GM21528 (cell line): ENCODE data around the gene ADAD2.

ENCODE experiments used
- ATAC-seq: cut with Tn5 transposase; IDR thresholded peaks from one replicate; pipeline ENCODE4 v1.9.1; 2021; ENCODE audit warnings: mild to moderate bottlenecking, moderate library complexity; ENCODE audit not compliant: unreplicated experiment, low FRiP score

Gene ADAD2

GRCh38 chr16:84176192-84177053, 14.5 kb upstream of the ADAD2 start:
- no peak for ATAC-seq

GRCh38 chr16:84177741-84178073, 13.2 kb upstream of the ADAD2 start:
- no peak for ATAC-seq

- no peak for ATAC-seq
These were observed 12.7 kb upstream of the ADAD2 start for GRCh38 chr16:84178146-84178765.

- ATAC-seq = no peak
These were observed 11.9 kb upstream of the ADAD2 start for GRCh38 chr16:84178892-84179611.

GRCh38 chr16:84179612-84180320, 11.2 kb upstream of the ADAD2 start:
- no peak for ATAC-seq

DNA sequence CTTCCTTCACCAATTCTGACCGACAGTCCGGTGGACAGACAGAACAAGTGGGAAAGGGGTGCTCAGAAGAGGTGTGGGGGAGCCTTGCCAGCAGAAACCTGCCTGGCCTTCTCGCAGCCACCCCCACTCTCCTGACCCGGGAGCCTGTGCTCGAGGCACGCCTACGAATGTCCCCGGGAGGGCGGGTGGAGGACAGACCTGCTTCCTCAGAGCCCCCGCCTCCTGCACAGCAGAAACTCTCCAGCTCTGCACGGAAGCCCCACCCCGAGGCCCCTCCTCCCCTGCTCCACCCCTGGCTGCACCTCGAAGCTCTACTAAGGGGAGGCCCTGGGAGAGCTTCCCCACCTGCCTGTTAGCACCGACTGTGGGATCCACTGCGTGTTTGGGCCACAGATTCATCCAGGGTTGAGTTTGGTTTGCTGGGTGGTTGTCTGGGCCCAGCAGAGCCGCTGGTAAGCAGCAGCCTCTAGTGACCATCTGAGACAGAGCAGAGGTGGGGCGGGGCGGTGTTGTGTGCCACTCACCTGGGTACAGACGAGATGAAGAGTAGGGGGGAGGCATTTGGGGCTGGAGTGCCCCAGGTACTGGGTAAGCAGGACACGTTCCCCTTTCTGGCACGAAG, 10.3 kb upstream of the ADAD2 start:
- no peak for ATAC-seq

DNA sequence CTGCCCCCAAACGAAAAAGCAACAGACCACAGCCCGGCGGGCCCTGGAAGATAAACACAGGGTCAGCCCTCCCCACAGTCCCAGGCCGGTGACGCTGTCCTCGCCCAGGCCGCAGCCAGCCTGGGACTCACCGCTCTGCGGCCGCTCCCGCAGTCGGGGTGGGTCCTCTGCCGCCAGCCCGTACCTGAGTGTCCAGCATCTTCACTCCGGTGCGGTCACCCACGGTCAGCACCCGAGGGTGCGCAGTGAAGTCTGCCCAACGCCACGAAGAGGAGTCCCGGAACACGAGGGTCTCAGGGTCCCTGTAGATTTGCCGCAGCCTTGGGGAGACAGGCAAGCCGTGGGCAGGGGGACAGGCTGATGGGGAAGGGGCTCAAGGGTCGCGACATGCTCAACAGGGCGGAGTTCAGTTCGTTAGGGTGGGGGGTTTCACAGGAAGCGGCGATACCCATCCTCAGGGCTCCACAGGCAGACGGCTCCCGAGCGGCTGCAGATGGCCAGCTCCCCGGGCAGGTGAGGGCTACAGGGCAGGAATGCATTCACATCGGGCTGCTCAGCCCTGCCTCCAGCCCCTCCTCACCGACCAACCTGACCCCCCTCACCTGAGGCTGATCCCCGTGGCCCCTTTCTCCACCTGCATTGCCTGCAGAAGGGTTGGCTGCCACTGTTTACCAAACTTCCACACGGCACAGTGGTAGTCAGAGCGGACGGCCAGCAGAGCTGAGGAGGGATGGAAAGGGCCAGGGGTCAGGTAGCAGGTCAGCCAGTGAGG, 9.6 kb upstream of the ADAD2 start:
- no peak for ATAC-seq

GRCh38 chr16:84182104-84182503, 8.9 kb upstream of the ADAD2 start:
- ATAC-seq = no peak

GRCh38 chr16:84182680-84183571, 8.0 kb upstream of the ADAD2 start:
- no peak for ATAC-seq

GRCh38 chr16:84183572-84183875, 7.4 kb upstream of the ADAD2 start:
- no peak for ATAC-seq

DNA sequence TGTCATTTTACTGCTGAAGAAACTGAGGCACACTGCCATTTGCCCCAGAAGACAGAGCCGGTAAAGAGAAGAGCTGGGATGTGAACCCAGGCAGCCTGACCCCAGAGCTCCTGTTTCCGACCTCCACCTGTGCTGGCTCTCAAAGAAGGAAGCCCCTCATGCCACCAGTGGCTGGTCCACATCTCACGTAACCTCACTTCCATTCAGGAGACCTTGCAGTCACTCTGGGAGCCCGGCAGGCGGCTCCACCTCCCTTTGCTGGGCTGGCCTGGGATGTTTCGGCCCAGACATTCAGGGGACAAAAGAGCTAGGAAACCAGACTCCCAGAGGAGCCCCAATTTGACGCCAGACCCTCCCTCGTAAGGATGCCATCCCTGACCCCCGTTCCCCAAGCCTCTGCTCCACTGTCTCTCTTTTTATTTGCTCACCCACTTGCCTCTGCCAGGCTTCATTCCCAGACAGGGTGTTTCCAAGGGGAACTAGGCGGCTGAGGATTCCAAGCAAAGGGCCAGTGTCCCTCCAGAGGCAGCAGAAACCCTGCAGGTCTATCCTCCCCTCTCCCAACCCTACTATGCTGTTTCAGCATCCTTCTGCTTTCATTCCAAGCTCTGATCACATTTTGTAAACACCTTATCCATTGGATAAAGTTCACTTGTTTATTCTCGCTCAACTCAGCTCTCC, 6.9 kb upstream of the ADAD2 start:
- no peak for ATAC-seq

DNA sequence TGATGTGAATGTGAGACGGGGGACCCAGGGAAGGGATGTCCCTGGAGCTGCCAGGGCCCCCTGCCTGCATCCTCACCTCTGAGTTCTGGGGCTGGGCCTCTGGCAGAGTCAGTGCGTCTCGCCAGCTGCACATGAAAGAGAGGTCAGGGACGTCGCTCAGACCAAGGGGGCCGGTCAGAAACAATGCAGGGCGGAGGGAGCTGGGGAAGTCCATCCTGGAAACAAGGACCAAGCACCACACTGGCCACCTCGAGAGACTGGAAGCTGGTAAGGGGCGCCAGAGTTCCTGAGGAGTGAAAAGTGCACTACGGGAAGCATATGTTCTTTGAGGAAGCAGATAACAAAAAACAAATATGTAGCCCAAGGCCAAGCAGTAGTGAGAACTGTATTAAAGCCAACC, 6.2 kb upstream of the ADAD2 start:
- no peak for ATAC-seq

DNA sequence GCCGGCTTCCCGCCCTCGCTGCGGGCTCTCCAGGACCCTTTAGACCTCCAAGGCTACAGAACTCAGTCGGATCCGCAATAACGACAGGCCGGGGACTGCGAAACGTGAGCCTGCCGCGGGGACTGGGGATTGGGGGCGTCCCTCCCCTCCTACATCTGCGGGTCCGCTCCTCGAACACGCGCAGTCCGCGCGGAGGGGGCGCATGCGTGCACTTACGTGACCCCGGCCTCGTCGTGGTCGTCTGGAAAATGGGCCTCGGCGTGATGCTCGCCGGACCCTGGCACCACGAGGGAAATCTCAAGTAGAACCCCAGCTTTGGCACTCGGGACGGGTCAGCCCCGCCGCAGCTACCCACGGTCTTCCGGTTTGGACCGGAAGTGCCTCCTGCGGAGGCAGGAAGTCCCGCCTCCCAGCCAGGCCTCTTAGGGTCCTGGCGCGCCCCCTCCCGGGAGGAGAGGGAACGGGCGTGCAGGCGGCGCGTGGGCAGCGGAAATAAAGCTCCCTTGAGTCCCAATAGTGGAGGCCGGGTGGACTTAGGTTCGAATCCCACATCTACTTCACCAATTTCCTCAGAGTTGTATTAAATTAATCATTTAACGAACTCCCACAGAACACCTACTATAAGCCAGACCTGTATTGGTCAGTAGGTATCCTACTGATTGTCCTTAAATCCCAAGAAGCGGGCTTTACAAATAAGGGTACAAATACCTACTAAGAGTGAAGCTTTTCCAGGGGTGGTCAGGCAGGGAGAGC, 4.1 kb upstream of the ADAD2 start, which contains the start of gene TAF1C:
TSS of gene TAF1C (minus strand) at position 373 of the 753 bp plus-strand sequence. CDS start 2,069 bp downstream, outside the sequence.
- peak; percentile 84 for ATAC-seq

GRCh38 chr16:84191466-84191865, 509 bp downstream of the ADAD2 start:
- ATAC-seq = no peak

GRCh38 chr16:84193480-84193879, 2.5 kb downstream of the ADAD2 start:
- ATAC-seq = no peak

DNA sequence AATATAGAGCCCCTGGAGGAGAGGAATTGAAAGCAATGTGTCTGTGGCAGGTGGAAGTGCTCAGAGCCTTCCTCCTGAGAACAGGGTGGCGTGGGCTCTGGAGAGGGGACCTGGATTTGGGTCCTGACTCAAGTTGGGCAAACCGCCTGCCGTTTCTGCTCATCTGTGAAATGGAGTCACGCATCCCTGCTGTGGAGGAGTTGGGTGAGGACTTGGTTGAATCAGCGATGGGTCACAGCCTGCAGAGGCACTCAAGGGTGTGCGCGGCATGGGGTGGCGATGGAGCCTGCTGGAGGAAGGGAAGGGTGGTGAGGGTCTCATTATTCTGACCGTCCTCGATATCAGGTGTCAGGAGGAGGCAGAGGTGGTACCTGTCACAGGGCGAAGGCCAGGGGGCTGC, 3.1 kb downstream of the ADAD2 start:
- no peak for ATAC-seq

DNA sequence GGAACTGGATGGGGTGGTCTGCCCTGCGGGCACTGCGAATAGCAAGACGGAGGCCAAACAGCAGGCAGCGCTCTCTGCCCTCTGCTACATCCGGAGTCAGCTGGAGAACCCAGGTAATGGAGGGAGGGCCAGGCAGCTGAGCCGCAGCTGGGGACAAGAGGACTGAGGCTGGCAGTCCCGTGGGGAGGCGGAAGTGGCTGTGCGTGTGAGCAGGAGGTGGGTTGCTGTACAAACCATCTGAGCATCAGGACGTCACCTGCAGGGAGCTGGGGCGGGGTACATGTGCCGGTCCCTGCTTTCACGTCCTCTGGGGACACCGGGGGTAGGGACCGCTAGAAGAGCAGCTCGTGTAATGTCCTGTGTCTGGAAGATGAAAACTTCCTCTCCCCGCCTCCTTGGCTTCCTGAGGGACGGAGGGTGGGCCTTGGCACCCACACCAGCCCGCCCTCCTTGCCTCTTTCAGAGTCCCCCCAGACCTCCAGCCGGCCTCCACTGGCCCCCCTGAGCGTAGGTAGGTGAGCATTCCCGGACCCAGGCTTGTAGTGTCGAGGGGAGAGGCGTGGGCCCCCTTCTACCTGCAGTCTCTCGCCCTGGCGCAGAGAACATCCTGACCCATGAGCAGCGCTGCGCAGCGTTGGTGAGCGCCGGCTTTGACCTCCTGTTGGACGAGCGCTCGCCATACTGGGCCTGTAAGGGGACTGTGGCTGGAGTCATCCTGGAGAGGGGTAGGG, 3.7 kb downstream of the ADAD2 start:
- no peak for ATAC-seq
